ENCODE results near the gene SLC36A2. TPM values are rescaled to one million over a fixed set of nuclear protein-coding genes. Genes with fewer than 3 reads are reported as not detected.

SLC36A2 gene
- total and polyA plus RNA-seq, 2 donors (not counting 1 experiment from before 2014, with no cell fraction given), result not detected

- Histone ChIP-seq H3K79me2 (ENCODE audit: control insufficient read depth, insufficient read depth, low read length) (no peaks in the 10 kb centered on the region), H4K20me1 (ENCODE audit: control insufficient read depth, extremely low read depth, insufficient read depth, low read length) (no peaks in the 10 kb centered on the region), H3K9me3 (ENCODE audit: control insufficient read depth, insufficient read depth, low read depth, low read length) (no peaks in the 10 kb centered on the region), H3K4me2 (ENCODE audit: extremely low read depth, insufficient read depth, low read length) (no peak overlapping the region), H3K4me3 (replicated peaks in 1 of 4; ENCODE audit: control extremely low read depth in 1 of 4, insufficient read depth in 1 of 4, low read depth in 3 of 4, low read length in 4 of 4) (no peak overlapping the region), H3K27me3 (ENCODE audit: control insufficient read depth, insufficient read depth, low read length) (no peaks in the 10 kb centered on the region), H3K9ac (ENCODE audit: insufficient read depth, low read length) (no peak overlapping the region), H2AFZ (ENCODE audit: low read length) (no peak overlapping the region), H3K36me3 (ENCODE audit: control insufficient read depth, insufficient read depth, low read length) (no peaks in the 10 kb centered on the region), H3K4me1 (ENCODE audit: control insufficient read depth, extremely low read depth, insufficient read depth, low read length) (no peaks in the 10 kb centered on the region), H3K27ac (ENCODE audit: insufficient read depth, low read length) (no peak overlapping the region)
- TF ChIP-seq EZH2 (IDR thresholded peaks at IDR 0.05; ENCODE audit: low read length, missing control alignments), result no peak
- TF ChIP-seq CTCF (conservative IDR thresholded peaks at IDR 0.05 in 1 of 2, IDR thresholded peaks at IDR 0.05 in 1 of 2; ENCODE audit: low read depth in 1 of 2, low read length in 2 of 2), result no peak
- DNase-seq (ENCODE audit: low read depth in 2 of 2), result no peak
These were observed 14.5 kb downstream of the SLC36A2 start for GRCh38 chr5:151332857-151333256.

GRCh38 chr5:151328734-151329133, 18.6 kb downstream of the SLC36A2 start:
- no peaks in the 10 kb centered on the region for H3K9me3 ChIP-seq (ENCODE audit: control insufficient read depth, insufficient read depth, low read depth, low read length)
- DNase-seq (ENCODE audit: low read depth in 2 of 2), result no peak
- H3K27me3 ChIP-seq (ENCODE audit: control insufficient read depth, insufficient read depth, low read length), result no peaks in the 10 kb centered on the region
- H3K4me2 ChIP-seq (ENCODE audit: extremely low read depth, insufficient read depth, low read length), result no peak overlapping the region
- no peak overlapping the region for H3K4me3 ChIP-seq (replicated peaks in 1 of 4; ENCODE audit: control extremely low read depth in 1 of 4, insufficient read depth in 1 of 4, low read depth in 3 of 4, low read length in 4 of 4)
- H3K27ac ChIP-seq (ENCODE audit: insufficient read depth, low read length), result no peak overlapping the region
- H3K9ac ChIP-seq (ENCODE audit: insufficient read depth, low read length), result no peak overlapping the region
- TF ChIP-seq CTCF (conservative IDR thresholded peaks at IDR 0.05 in 1 of 2, IDR thresholded peaks at IDR 0.05 in 1 of 2; ENCODE audit: low read depth in 1 of 2, low read length in 2 of 2) (no peak), EZH2 (IDR thresholded peaks at IDR 0.05; ENCODE audit: low read length, missing control alignments) (no peak)
- H3K79me2 ChIP-seq (ENCODE audit: control insufficient read depth, insufficient read depth, low read length), result no peaks in the 10 kb centered on the region
- no peaks in the 10 kb centered on the region for H4K20me1 ChIP-seq (ENCODE audit: control insufficient read depth, extremely low read depth, insufficient read depth, low read length)
- no peak overlapping the region for H2AFZ ChIP-seq (ENCODE audit: low read length)
- no peaks in the 10 kb centered on the region for H3K4me1 ChIP-seq (ENCODE audit: control insufficient read depth, extremely low read depth, insufficient read depth, low read length)
- H3K36me3 ChIP-seq (ENCODE audit: control insufficient read depth, insufficient read depth, low read length), result no peaks in the 10 kb centered on the region

- H4K20me1 ChIP-seq (ENCODE audit: control insufficient read depth, extremely low read depth, insufficient read depth, low read length), result no peaks in the 10 kb centered on the region
- no peaks in the 10 kb centered on the region for H3K27me3 ChIP-seq (ENCODE audit: control insufficient read depth, insufficient read depth, low read length)
- H3K4me1 ChIP-seq (ENCODE audit: control insufficient read depth, extremely low read depth, insufficient read depth, low read length), result no peaks in the 10 kb centered on the region
- no peaks in the 10 kb centered on the region for H3K36me3 ChIP-seq (ENCODE audit: control insufficient read depth, insufficient read depth, low read length)
- no peak for DNase-seq (ENCODE audit: low read depth in 2 of 2)
- H3K27ac ChIP-seq (ENCODE audit: insufficient read depth, low read length), result no peak overlapping the region
- TF ChIP-seq CTCF (conservative IDR thresholded peaks at IDR 0.05 in 1 of 2, IDR thresholded peaks at IDR 0.05 in 1 of 2; ENCODE audit: low read depth in 1 of 2, low read length in 2 of 2) (no peak), EZH2 (IDR thresholded peaks at IDR 0.05; ENCODE audit: low read length, missing control alignments) (no peak)
- H3K9me3 ChIP-seq (ENCODE audit: control insufficient read depth, insufficient read depth, low read depth, low read length), result no peaks in the 10 kb centered on the region
- H3K79me2 ChIP-seq (ENCODE audit: control insufficient read depth, insufficient read depth, low read length), result no peaks in the 10 kb centered on the region
- H3K4me3 ChIP-seq (replicated peaks in 1 of 4; ENCODE audit: control extremely low read depth in 1 of 4, insufficient read depth in 1 of 4, low read depth in 3 of 4, low read length in 4 of 4), result no peak overlapping the region
- H2AFZ ChIP-seq (ENCODE audit: low read length), result no peak overlapping the region
- no peak overlapping the region for H3K4me2 ChIP-seq (ENCODE audit: extremely low read depth, insufficient read depth, low read length)
- H3K9ac ChIP-seq (ENCODE audit: insufficient read depth, low read length), result no peak overlapping the region
These were observed 19.8 kb downstream of the SLC36A2 start for GRCh38 chr5:151327585-151327984.
